ENCODE results near the gene KLHDC4. TPM values are rescaled to one million over a fixed set of nuclear protein-coding genes. Genes with fewer than 3 reads are reported as not detected.

The KLHDC4 gene
- total and polyA plus RNA-seq, 7 experiments from 2014 or later: 20.0 to 110 (median 83.0) TPM

DNA sequence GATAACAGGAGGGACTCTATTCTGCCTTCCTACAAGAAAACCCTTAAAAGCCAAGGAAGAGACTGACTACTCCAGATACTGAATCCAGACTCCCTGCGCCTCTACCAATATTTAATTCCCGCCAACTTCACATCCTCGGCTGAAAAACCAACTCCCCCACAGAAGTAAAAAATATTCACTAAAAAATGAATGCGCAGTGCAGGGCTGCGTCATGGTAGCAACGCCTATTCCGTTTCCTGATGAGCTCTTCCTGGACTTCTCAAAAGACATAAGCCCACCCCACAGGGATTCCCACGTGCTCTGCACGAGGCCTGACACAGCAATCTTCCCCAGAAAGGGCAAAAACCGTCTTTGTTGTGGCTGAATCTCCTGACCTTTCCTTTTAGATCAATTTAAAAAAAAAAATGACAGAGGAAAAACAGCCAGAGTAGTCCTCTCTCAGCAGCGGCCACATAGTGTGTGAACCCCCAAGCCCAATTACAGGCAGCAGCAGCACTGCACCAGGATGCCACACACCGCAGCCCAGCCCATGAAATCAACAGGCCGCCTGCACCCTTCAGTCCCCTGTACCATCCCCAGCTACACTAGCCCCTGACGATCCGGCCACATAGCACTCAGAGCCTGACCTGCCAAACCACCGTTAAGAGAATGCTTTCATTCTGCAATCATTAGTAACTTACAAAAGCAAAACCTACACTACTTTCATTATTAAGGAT, 23.9 kb downstream of the KLHDC4 start:
- Mint-ChIP-seq H3K4me3 (no peak overlapping the region), H3K27ac (peak overlapping the region in 3 of 9 donors; percentile 38 to 61 (median 45)), H3K4me1 (peaks cover 4 to 22% (median 15%) of the 10 kb centered on the region in 7 donors), H3K9me3 (peaks cover 0 to 2% (median 0%) of the 10 kb centered on the region in 11 donors), H3K36me3 (peaks cover 9 to 28% (median 15%) of the 10 kb centered on the region in 5 donors), H3K27me3 (no peaks in the 10 kb centered on the region)
- no peak overlapping the region for H3K27ac ChIP-seq (ENCODE audit: low read depth, low read length)
- CTCF ChIA-PET: interaction anchor here (0.5 kb wide), 1 partner anchor 1669 kb away, joined by 4 read pairs; no protein-coding TSS in a partner anchor
- peaks cover 11 to 72% (median 13%) of the 10 kb centered on the region in 3 experiments for H3K36me3 ChIP-seq (ENCODE audit: control insufficient read depth in 2 of 3, insufficient read depth in 3 of 3, low read length in 3 of 3)
- H3K4me1 ChIP-seq (ENCODE audit: control insufficient read depth in 2 of 2, insufficient read depth in 2 of 2, low read length in 2 of 2): no peaks in the 10 kb centered on the region
- DNase-seq: no peak
- ATAC-seq: no peak
- intact Hi-C loops (cut with micrococcal nuclease): no loop called here
- H3K4me3 ChIP-seq (ENCODE audit: low read length): no peak overlapping the region
- POLR2A ChIA-PET: interaction anchor here (0.6 kb wide), 1 partner anchor 16 kb away, joined by 4 read pairs; no protein-coding TSS in a partner anchor
- H3K27me3 ChIP-seq (ENCODE audit: control insufficient read depth in 2 of 2, insufficient read depth in 2 of 2, low read length in 2 of 2): no peaks in the 10 kb centered on the region
- no peaks in the 10 kb centered on the region for H3K9me3 ChIP-seq (ENCODE audit: control insufficient read depth in 2 of 3, low read length in 3 of 3)

GRCh38 chr16:87740909-87741424, 24.8 kb downstream of the KLHDC4 start:
- Histone ChIP-seq H3K36me3 (ENCODE audit: control insufficient read depth in 2 of 3, insufficient read depth in 3 of 3, low read length in 3 of 3) (peaks cover 4 to 71% (median 6%) of the 10 kb centered on the region in 3 experiments), H3K27ac (ENCODE audit: low read depth, low read length) (no peak overlapping the region), H3K9me3 (ENCODE audit: control insufficient read depth in 2 of 3, low read length in 3 of 3) (no peaks in the 10 kb centered on the region), H3K4me1 (ENCODE audit: control insufficient read depth in 2 of 2, insufficient read depth in 2 of 2, low read length in 2 of 2) (no peaks in the 10 kb centered on the region), H3K4me3 (ENCODE audit: low read length) (no peak overlapping the region), H3K27me3 (ENCODE audit: control insufficient read depth in 2 of 2, insufficient read depth in 2 of 2, low read length in 2 of 2) (no peaks in the 10 kb centered on the region)
- POLR2A ChIA-PET: no interaction called here
- Mint-ChIP-seq H3K9me3 (peaks cover 0 to 2% (median 0%) of the 10 kb centered on the region in 11 donors), H3K4me1 (peaks cover 6 to 20% (median 13%) of the 10 kb centered on the region in 7 donors), H3K27me3 (no peaks in the 10 kb centered on the region), H3K27ac (peak overlapping the region in 1 of 9 donors; percentile 44), H3K36me3 (peaks cover 7 to 32% (median 12%) of the 10 kb centered on the region in 5 donors), H3K4me3 (peak overlapping the region in 1 of 10 donors; percentile 29)
- DNase-seq: no peak
- ATAC-seq: no peak
- CTCF ChIA-PET: no interaction called here
- intact Hi-C loops (cut with micrococcal nuclease): no loop called here

GRCh38 chr16:87740441-87740840, 25.3 kb downstream of the KLHDC4 start:
- H3K36me3 ChIP-seq (ENCODE audit: control insufficient read depth in 2 of 3, insufficient read depth in 3 of 3, low read length in 3 of 3): peaks cover under 1 to 71% (median 4%) of the 10 kb centered on the region in 3 experiments
- H3K9me3 Mint-ChIP-seq: peaks cover 0 to 2% (median 0%) of the 10 kb centered on the region in 11 donors
- CTCF ChIA-PET: no interaction called here

DNA sequence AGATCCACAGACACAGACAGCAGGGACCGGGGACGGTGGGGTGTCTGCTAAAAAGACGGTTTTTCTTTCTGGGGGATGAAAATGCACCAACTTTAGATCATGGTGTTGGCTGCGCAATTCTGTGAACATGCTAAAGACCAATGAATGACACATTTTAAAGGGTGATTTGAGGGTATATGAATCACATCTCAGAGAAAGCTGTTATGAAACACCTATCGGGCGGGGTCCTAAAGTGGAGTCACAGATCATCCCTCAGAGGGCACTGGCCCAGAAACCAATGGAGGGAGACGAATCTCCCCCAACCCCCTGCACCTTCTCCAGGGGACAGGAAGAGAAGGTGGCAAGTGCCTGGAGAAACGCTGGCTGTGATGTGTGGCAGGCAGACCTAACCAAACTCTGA, 26.0 kb downstream of the KLHDC4 start:
- no peak overlapping the region for H3K27ac Mint-ChIP-seq
- intact Hi-C loops (cut with micrococcal nuclease): no loop called here
- Histone ChIP-seq H3K9me3 (ENCODE audit: control insufficient read depth in 2 of 3, low read length in 3 of 3) (no peaks in the 10 kb centered on the region), H3K27me3 (ENCODE audit: control insufficient read depth in 2 of 2, insufficient read depth in 2 of 2, low read length in 2 of 2) (no peaks in the 10 kb centered on the region), H3K36me3 (ENCODE audit: control insufficient read depth in 2 of 3, insufficient read depth in 3 of 3, low read length in 3 of 3) (peaks cover 0 to 65% (median 4%) of the 10 kb centered on the region in 3 experiments), H3K27ac (ENCODE audit: low read depth, low read length) (no peak overlapping the region), H3K4me1 (ENCODE audit: control insufficient read depth in 2 of 2, insufficient read depth in 2 of 2, low read length in 2 of 2) (no peaks in the 10 kb centered on the region), H3K4me3 (ENCODE audit: low read length) (no peak overlapping the region)
- DNase-seq: no peak
- ChIA-PET CTCF (no interaction called here), POLR2A (no interaction called here)
- no peak overlapping the region for H3K4me3 Mint-ChIP-seq
- peaks cover 0 to 2% (median 0%) of the 10 kb centered on the region in 11 donors for H3K9me3 Mint-ChIP-seq
- H3K27me3 Mint-ChIP-seq: no peaks in the 10 kb centered on the region
- H3K36me3 Mint-ChIP-seq: peaks cover 5 to 28% (median 12%) of the 10 kb centered on the region in 5 donors
- H3K4me1 Mint-ChIP-seq: peaks cover 7 to 26% (median 10%) of the 10 kb centered on the region in 7 donors
- no peak for ATAC-seq

More at GRCh38 chr16:87740441-87740840, 25.3 kb downstream of the KLHDC4 start:
- POLR2A ChIA-PET: no interaction called here
- Mint-ChIP-seq H3K4me3 (peak overlapping the region in 1 of 10 donors; percentile 29), H3K27ac (peak overlapping the region in 1 of 9 donors; percentile 44), H3K36me3 (peaks cover 5 to 33% (median 12%) of the 10 kb centered on the region in 5 donors), H3K27me3 (no peaks in the 10 kb centered on the region), H3K4me1 (peaks cover 7 to 25% (median 10%) of the 10 kb centered on the region in 7 donors)
- H3K4me1 ChIP-seq (ENCODE audit: control insufficient read depth in 2 of 2, insufficient read depth in 2 of 2, low read length in 2 of 2): no peaks in the 10 kb centered on the region
- DNase-seq: no peak
- no peak overlapping the region for H3K4me3 ChIP-seq (ENCODE audit: low read length)
- no peaks in the 10 kb centered on the region for H3K27me3 ChIP-seq (ENCODE audit: control insufficient read depth in 2 of 2, insufficient read depth in 2 of 2, low read length in 2 of 2)
- intact Hi-C loops (cut with micrococcal nuclease): no loop called here
- ATAC-seq: no peak
- H3K9me3 ChIP-seq (ENCODE audit: control insufficient read depth in 2 of 3, low read length in 3 of 3): no peaks in the 10 kb centered on the region
- no peak overlapping the region for H3K27ac ChIP-seq (ENCODE audit: low read depth, low read length)

DNA sequence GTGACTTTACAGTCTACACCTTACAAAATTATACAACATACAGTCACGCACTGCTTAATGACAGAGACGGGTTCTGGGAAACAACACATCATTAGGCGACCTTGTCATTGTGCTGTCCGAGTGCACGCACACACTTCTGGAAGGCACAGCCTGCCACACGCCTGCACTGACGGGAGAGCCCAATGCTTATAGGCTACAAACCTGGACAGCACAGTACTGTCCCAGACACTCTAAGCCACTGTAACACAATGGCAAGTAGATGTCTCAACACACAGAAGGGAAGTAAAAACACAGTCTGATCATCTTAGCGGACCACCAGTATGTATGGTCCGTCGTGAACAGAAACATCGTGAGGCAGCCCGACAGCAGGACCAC, 29.8 kb downstream of the KLHDC4 start:
- ChIA-PET CTCF (no interaction called here), POLR2A (no interaction called here)
- Mint-ChIP-seq H3K36me3 (peaks cover 5 to 23% (median 11%) of the 10 kb centered on the region in 5 donors), H3K27me3 (no peaks in the 10 kb centered on the region), H3K9me3 (peaks cover 0 to 3% (median 0%) of the 10 kb centered on the region in 11 donors), H3K27ac (peak overlapping the region in 1 of 9 donors; percentile 25), H3K4me1 (peaks cover 0 to 23% (median 10%) of the 10 kb centered on the region in 7 donors), H3K4me3 (no peak overlapping the region)
- H3K4me3 ChIP-seq (ENCODE audit: low read length): no peak overlapping the region
- peaks cover 0 to 71% (median 3%) of the 10 kb centered on the region in 3 experiments for H3K36me3 ChIP-seq (ENCODE audit: control insufficient read depth in 2 of 3, insufficient read depth in 3 of 3, low read length in 3 of 3)
- ATAC-seq (no peak), DNase-seq (no peak)
- no peak overlapping the region for H3K27ac ChIP-seq (ENCODE audit: low read depth, low read length)
- intact Hi-C loops (cut with micrococcal nuclease): no loop called here
- H3K4me1 ChIP-seq (ENCODE audit: control insufficient read depth in 2 of 2, insufficient read depth in 2 of 2, low read length in 2 of 2): peaks cover 0 to 9% of the 10 kb centered on the region in 2 donors
- H3K27me3 ChIP-seq (ENCODE audit: control insufficient read depth in 2 of 2, insufficient read depth in 2 of 2, low read length in 2 of 2): no peaks in the 10 kb centered on the region
- H3K9me3 ChIP-seq (ENCODE audit: control insufficient read depth in 2 of 3, low read length in 3 of 3): no peaks in the 10 kb centered on the region

DNA sequence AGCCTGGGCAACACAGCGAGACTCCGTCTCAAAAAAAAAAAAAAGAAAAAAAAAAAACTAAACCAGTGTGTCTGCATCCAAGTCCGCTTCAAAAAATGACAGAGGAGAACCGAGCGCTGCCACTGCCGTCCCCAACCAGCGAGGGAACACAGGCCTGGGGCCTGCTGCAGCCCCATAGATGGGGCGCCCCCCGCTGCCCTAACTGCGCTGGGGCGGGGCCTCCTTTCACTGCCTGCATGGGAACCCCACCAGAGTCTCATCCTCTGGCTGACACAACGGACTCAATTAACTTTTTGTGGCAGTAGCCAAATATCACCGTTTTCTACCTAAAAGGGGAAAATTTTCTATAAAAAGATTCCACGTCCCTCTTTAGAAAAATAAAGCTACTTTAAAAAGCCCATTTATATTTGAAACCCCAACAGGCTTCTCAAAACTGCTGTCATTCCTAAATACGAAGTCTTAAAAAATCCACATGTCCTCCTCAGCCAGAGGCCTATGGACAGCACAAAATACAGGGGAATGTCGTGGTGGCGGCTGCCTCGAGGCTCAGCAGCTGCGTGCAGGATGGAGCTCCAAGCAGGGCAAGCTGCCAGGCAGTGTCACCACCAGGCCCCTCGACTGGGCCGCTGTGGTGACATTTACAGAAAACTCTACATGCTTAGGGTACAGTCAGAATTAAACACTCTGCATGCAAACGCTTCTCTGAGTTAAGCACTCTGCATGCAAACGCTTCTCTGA, 30.3 kb downstream of the KLHDC4 start:
- no peak for ATAC-seq
- H3K27ac ChIP-seq (ENCODE audit: low read depth, low read length): no peak overlapping the region
- CTCF ChIA-PET: no interaction called here

More for the DNA sequence above, 30.3 kb downstream of the KLHDC4 start:
- peaks cover 0 to 24% (median 7%) of the 10 kb centered on the region in 5 donors for H3K36me3 Mint-ChIP-seq
- Histone ChIP-seq H3K4me3 (ENCODE audit: low read length) (no peak overlapping the region), H3K9me3 (ENCODE audit: control insufficient read depth in 2 of 3, low read length in 3 of 3) (no peaks in the 10 kb centered on the region), H3K4me1 (ENCODE audit: control insufficient read depth in 2 of 2, insufficient read depth in 2 of 2, low read length in 2 of 2) (peaks cover 0 to 9% of the 10 kb centered on the region in 2 donors), H3K36me3 (ENCODE audit: control insufficient read depth in 2 of 3, insufficient read depth in 3 of 3, low read length in 3 of 3) (peaks cover 0 to 69% (median 3%) of the 10 kb centered on the region in 3 experiments), H3K27me3 (ENCODE audit: control insufficient read depth in 2 of 2, insufficient read depth in 2 of 2, low read length in 2 of 2) (no peaks in the 10 kb centered on the region)
- no peaks in the 10 kb centered on the region for H3K27me3 Mint-ChIP-seq
- DNase-seq: no peak
- H3K9me3 Mint-ChIP-seq: peaks cover 0 to 3% (median 0%) of the 10 kb centered on the region in 11 donors
- POLR2A ChIA-PET: interaction anchor here (0.7 kb wide), 1 partner anchor 22 kb away, joined by 3 read pairs; no protein-coding TSS in a partner anchor
- intact Hi-C loops (cut with micrococcal nuclease): no loop called here
- no peak overlapping the region for H3K4me3 Mint-ChIP-seq
- H3K27ac Mint-ChIP-seq: peak overlapping the region in 1 of 9 donors; percentile 25
- H3K4me1 Mint-ChIP-seq: peaks cover 0 to 19% (median 7%) of the 10 kb centered on the region in 7 donors
